WERI-Rb-1 (cell line): ENCODE data around the gene BOD1.
"Not testable (repeated sequence)": the region's sequence is repeated elsewhere in the genome, so short reads cannot be mapped to it uniquely, and the experiment has no call there.

ENCODE experiments used
- DNase-seq: peaks from one replicate; pipeline ENCODE4 v3.0.0-alpha.2; 2020
- H3K27ac ChIP-seq: fragments of 250-450 bp; sonication (Bioruptor Pico); 2 replicates; pipeline ENCODE4 v1.5.1; 2020; ENCODE audit warnings: mild to moderate bottlenecking, moderate library complexity
- H3K27me3 ChIP-seq: fragments of 250-450 bp; sonication (Bioruptor Pico); 2 replicates; pipeline ENCODE4 v1.5.1; 2021; ENCODE audit warnings: mild to moderate bottlenecking, low read depth, moderate library complexity; ENCODE audit not compliant: insufficient read depth, severe bottlenecking
- H3K36me3 ChIP-seq: fragments of 250-450 bp; sonication (Bioruptor Pico); 2 replicates; pipeline ENCODE4 v1.5.1; 2020; ENCODE audit warnings: mild to moderate bottlenecking, moderate library complexity
- H3K4me3 ChIP-seq: 2 replicates; pipeline ENCODE4 v1.5.1; 2011; ENCODE audit warnings: low read depth, mild to moderate bottlenecking, control low read depth, low read length
- H3K9me3 ChIP-seq: fragments of 250-450 bp; sonication (Bioruptor Pico); 2 replicates; pipeline ENCODE4 v1.5.1; 2021; ENCODE audit warnings: mild to moderate bottlenecking, moderate library complexity; ENCODE audit not compliant: severe bottlenecking
- CTCF ChIP-seq: IDR thresholded peaks from 2 replicates; pipeline ENCODE4 v1.5.1; 2011; ENCODE audit warnings: low read depth, mild to moderate bottlenecking, control low read depth, inconsistent platforms, low read length

The BOD1 gene

GRCh38 chr5:173590436-173591055 is 25.9 kb downstream of the BOD1 start:
- no peaks in the 10 kb centered on the region; the same call in 1 of the 2 replicates for H3K36me3 ChIP-seq
- peak overlapping the region; percentile 5; the same call in 1 of the 2 replicates for H3K27ac ChIP-seq
- no peak for DNase-seq
- peaks cover 26% of the 10 kb centered on the region for H3K9me3 ChIP-seq
- peaks cover 3% of the 10 kb centered on the region for H3K27me3 ChIP-seq
- TF ChIP-seq CTCF = no peak
- H3K4me3 ChIP-seq = no peak overlapping the region

- not testable (repeated sequence) for DNase-seq, H3K4me3 ChIP-seq, H3K27ac ChIP-seq, H3K36me3 ChIP-seq
- Histone ChIP-seq H3K27me3 (peaks cover 16% of the 10 kb centered on the region), H3K9me3 (peaks cover 13% of the 10 kb centered on the region)
These were observed 30.3 kb downstream of the BOD1 start for GRCh38 chr5:173586133-173586532.

- DNase-seq = no peak
- TF ChIP-seq CTCF = no peak
- H3K27me3 ChIP-seq = peaks cover 32% of the 10 kb centered on the region
- no peak overlapping the region for H3K27ac ChIP-seq
- H3K4me3 ChIP-seq = no peak overlapping the region
- peaks cover 17% of the 10 kb centered on the region for H3K9me3 ChIP-seq
- no peaks in the 10 kb centered on the region for H3K36me3 ChIP-seq
These were observed 33.1 kb downstream of the BOD1 start for GRCh38 chr5:173583346-173583745.

GRCh38 chr5:173582216-173583111 is 34.0 kb downstream of the BOD1 start:
- Histone ChIP-seq H3K4me3 (no peak overlapping the region), H3K36me3 (no peaks in the 10 kb centered on the region), H3K27ac (no peak overlapping the region), H3K9me3 (peaks cover 17% of the 10 kb centered on the region), H3K27me3 (peaks cover 34% of the 10 kb centered on the region)
- DNase-seq = no peak
- TF ChIP-seq CTCF = no peak

- no peak overlapping the region for H3K4me3 ChIP-seq
- peak; percentile 90 for TF ChIP-seq CTCF
These were observed 34.8 kb downstream of the BOD1 start for GRCh38 chr5:173581408-173582215.

More at GRCh38 chr5:173581408-173582215, 34.8 kb downstream of the BOD1 start:
- DNase-seq = peak; percentile 77
- Histone ChIP-seq H3K27me3 (peaks cover 43% of the 10 kb centered on the region), H3K36me3 (no peaks in the 10 kb centered on the region), H3K9me3 (peaks cover 16% of the 10 kb centered on the region), H3K27ac (no peak overlapping the region)
